GM23248 (cell line): ENCODE measurements around the gene CACNA1C. TPM values are rescaled to one million over a fixed set of nuclear protein-coding genes. Genes with fewer than 3 reads are reported as not detected.

Experiments
- DNase-seq: peaks from one replicate; pipeline ENCODE4 v3.0.0-alpha.2; 2015
- H2AFZ ChIP-seq: fragments of 200-600 bp; sonication (generic); 2 replicates; pipeline ENCODE4 v1.6.1; 2016; ENCODE audit warnings: antibody characterized with exemption
- H3F3A ChIP-seq: fragments of 200-600 bp; sonication (generic); 2 replicates; pipeline ENCODE4 v1.6.1; 2016; ENCODE audit warnings: mild to moderate bottlenecking, antibody characterized with exemption, mixed run types; ENCODE audit not compliant: insufficient read depth
- H3K27ac ChIP-seq: fragments of 200-600 bp; sonication (generic); 2 replicates; pipeline ENCODE4 v1.5.1; 2016; ENCODE audit warnings: mild to moderate bottlenecking
- H3K27me3 ChIP-seq: fragments of 200-600 bp; sonication (generic); replicated peaks from 2 replicates; pipeline ENCODE4 v1.6.1; 2016; ENCODE audit warnings: mild to moderate bottlenecking; ENCODE audit not compliant: insufficient read depth
- H3K36me3 ChIP-seq: fragments of 200-600 bp; sonication (generic); 2 replicates; pipeline ENCODE4 v1.6.1; 2016; ENCODE audit warnings: low read depth, mild to moderate bottlenecking
- H3K4me1 ChIP-seq: fragments of 200-600 bp; sonication (generic); 2 replicates; pipeline ENCODE4 v1.6.1; 2016; ENCODE audit warnings: mild to moderate bottlenecking; ENCODE audit not compliant: insufficient read depth
- H3K4me2 ChIP-seq: fragments of 200-600 bp; sonication (generic); one replicate; pipeline ENCODE4 v1.6.1; 2016; ENCODE audit warnings: mild to moderate bottlenecking; ENCODE audit not compliant: unreplicated experiment
- H3K4me3 ChIP-seq: fragments of 200-600 bp; sonication (generic); 2 replicates; pipeline ENCODE4 v1.5.1; 2016; ENCODE audit warnings: mild to moderate bottlenecking
- H3K79me2 ChIP-seq: fragments of 200-600 bp; sonication (generic); 2 replicates; pipeline ENCODE4 v1.6.1; 2016; ENCODE audit warnings: mild to moderate bottlenecking; ENCODE audit not compliant: insufficient read depth
- H3K9ac ChIP-seq: fragments of 200-600 bp; sonication (generic); 2 replicates; pipeline ENCODE4 v1.6.1; 2016; ENCODE audit warnings: mild to moderate bottlenecking
- H3K9me2 ChIP-seq: fragments of 200-600 bp; sonication (generic); 2 replicates; pipeline ENCODE4 v1.6.1; 2016; ENCODE audit warnings: mixed run types, mild to moderate bottlenecking, moderate library complexity; ENCODE audit not compliant: insufficient read depth
- H3K9me3 ChIP-seq: fragments of 200-600 bp; sonication (generic); one replicate; pipeline ENCODE4 v1.6.1; 2017; ENCODE audit warnings: low read depth
- H4K20me1 ChIP-seq: fragments of 200-600 bp; sonication (generic); 2 replicates; pipeline ENCODE4 v1.6.0; 2016; ENCODE audit not compliant: insufficient read depth
- EZH2 ChIP-seq: fragments of 200-600 bp; sonication (generic); IDR thresholded peaks from 2 replicates; pipeline ENCODE4 v1.6.1; 2018; ENCODE audit warnings: antibody characterized with exemption, mild to moderate bottlenecking; ENCODE audit not compliant: insufficient read depth, poor library complexity, severe bottlenecking
- EZH2phosphoT487 ChIP-seq: fragments of 200-600 bp; sonication (generic); IDR thresholded peaks from 2 replicates; pipeline ENCODE4 v1.6.1; 2018; ENCODE audit warnings: antibody characterized with exemption, moderate library complexity, mild to moderate bottlenecking, low read depth; ENCODE audit not compliant: insufficient read depth
- WGBS, 2 experiments: methylation state at CpG; one replicate each; pipeline ENCODE4 v1.1.6; 2015 to 2017; ENCODE audit warnings: low lambda C conversion rate in 2 of 2, low coverage in 1 of 2; ENCODE audit errors: missing lambda C conversion rate in 2 of 2; 5-methylcytosine and 5-hydroxymethylcytosine counted together
- in situ Hi-C: fragments of 300-500 bp; cut with MboI; formaldehyde crosslinking; loops from 2 replicates; pipeline ENCODE4 v1.15.0; 2020
- polyA plus RNA-seq: library from polyadenylated mRNA; unstranded; fragments of >200 nt; fragmentation: Nextera tagmentation; extraction: Ambion mirVana; gene quantifications from 2 replicates; pipeline ENCODE4 v1.2.1, GENCODE V29; 2016
- total RNA-seq: library from RNA; depleted of rRNA; stranded (reverse); fragments of >200 nt; shearing (Covaris generic); gene quantifications from 2 replicates; pipeline ENCODE4 v1.2.3, GENCODE V29; 2014

CACNA1C gene
- total and polyA plus RNA-seq, 2 experiments from 2014 or later = 4.9 to 11.5 TPM

DNA sequence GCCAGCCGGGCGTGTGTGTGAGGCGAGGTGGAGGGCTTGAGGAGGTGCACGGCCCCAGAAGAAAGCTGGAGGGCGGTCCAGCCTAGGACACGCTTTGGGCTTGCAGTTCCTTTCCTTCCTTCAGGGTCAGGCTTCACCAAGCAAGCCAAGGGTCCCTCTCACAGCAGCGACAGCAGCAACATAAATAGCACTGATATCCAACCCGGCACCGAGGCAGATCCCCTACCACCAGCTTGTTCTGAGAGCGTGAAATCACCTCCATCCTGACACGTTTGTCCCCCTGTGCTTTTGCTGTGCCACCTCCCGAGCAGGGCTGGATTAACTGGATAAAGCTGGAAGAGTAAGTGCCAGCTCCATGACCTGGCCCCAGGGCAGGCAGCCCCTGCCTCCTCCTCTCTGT is 251.4 kb downstream of the CACNA1C start:
- no peaks in the 10 kb centered on the region for H3K9me3 ChIP-seq
- TF ChIP-seq EZH2 (no peak), EZH2phosphoT487 (no peak)
- DNase-seq = no peak
- no peak overlapping the region for H3K4me2 ChIP-seq
- H3K9ac ChIP-seq = no peak overlapping the region
- in situ Hi-C loops = no loop called here
- no peaks in the 10 kb centered on the region for H3K27me3 ChIP-seq
- H3K27ac ChIP-seq = no peak overlapping the region
- H3F3A ChIP-seq = peaks cover 26% of the 10 kb centered on the region
- WGBS, 2 experiments = 97 to 98% methylated on average over 12 of the region's 12 CpGs
- H4K20me1 ChIP-seq = no peaks in the 10 kb centered on the region
- H3K4me1 ChIP-seq = peaks cover 29% of the 10 kb centered on the region
- no peaks in the 10 kb centered on the region for H3K9me2 ChIP-seq
- no peaks in the 10 kb centered on the region for H3K36me3 ChIP-seq
- H3K79me2 ChIP-seq = peaks cover 44% of the 10 kb centered on the region
- H2AFZ ChIP-seq = no peak overlapping the region
- H3K4me3 ChIP-seq = no peak overlapping the region

DNA sequence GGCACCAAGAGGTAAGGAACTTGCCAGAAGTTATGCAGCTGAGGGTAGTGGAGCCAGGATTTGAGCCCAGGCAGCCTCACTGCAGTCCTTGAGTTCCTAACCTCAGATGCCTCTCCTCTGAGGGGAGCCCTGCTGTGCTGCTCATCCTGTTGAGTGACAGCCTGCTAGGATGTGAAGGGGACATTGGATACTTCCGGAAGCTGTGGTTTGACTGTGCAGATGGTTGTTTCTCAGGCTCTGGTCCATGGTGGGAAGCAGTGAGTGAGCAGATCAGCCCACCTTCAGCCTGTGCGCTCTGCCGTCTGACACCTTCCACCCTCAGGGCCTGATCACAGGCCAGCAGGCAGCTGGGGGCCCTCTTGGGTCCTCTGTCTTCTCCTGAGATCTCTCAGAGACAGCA is 253.2 kb downstream of the CACNA1C start:
- WGBS, 2 experiments = 97 to 98% methylated on average over 3 of the region's 3 CpGs
- Histone ChIP-seq H3K4me2 (no peak overlapping the region), H3K9me2 (no peaks in the 10 kb centered on the region), H3K27me3 (no peaks in the 10 kb centered on the region), H3K27ac (no peak overlapping the region), H2AFZ (no peak overlapping the region), H3F3A (peaks cover 22% of the 10 kb centered on the region), H3K9ac (no peak overlapping the region), H3K79me2 (peaks cover 36% of the 10 kb centered on the region), H3K36me3 (no peaks in the 10 kb centered on the region), H4K20me1 (no peaks in the 10 kb centered on the region), H3K9me3 (no peaks in the 10 kb centered on the region), H3K4me3 (no peak overlapping the region), H3K4me1 (peaks cover 34% of the 10 kb centered on the region)
- in situ Hi-C loops = no loop called here
- TF ChIP-seq EZH2phosphoT487 (no peak), EZH2 (no peak)
- no peak for DNase-seq

DNA sequence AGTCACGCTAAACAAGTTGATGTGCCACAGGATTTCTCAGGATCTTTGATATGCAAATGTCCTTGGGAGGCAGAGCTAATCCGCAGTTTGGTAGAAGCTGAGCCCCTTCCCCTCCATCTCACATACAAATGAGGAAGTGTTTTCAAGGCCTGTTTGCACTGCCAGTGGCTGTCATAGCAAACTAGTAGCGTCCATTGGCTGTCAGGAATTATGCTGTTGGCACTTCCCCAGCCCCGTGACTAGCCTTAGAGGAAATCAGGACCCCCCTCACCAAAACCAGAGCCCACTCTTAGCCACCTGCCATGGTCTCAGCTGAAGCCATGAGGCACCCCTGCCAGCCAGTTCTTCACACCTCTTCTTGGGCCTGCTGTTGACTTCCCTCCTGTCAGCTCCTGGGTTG is 253.9 kb downstream of the CACNA1C start:
- DNase-seq = no peak
- Histone ChIP-seq H2AFZ (no peak overlapping the region), H3K27me3 (no peaks in the 10 kb centered on the region), H3K9ac (no peak overlapping the region), H4K20me1 (no peaks in the 10 kb centered on the region), H3K4me1 (peaks cover 34% of the 10 kb centered on the region), H3K27ac (no peak overlapping the region), H3K9me2 (no peaks in the 10 kb centered on the region), H3K4me2 (no peak overlapping the region), H3K36me3 (no peaks in the 10 kb centered on the region), H3K9me3 (no peaks in the 10 kb centered on the region), H3K79me2 (peaks cover 36% of the 10 kb centered on the region), H3F3A (peaks cover 22% of the 10 kb centered on the region), H3K4me3 (no peak overlapping the region)
- in situ Hi-C loops = no loop called here
- TF ChIP-seq EZH2phosphoT487 (no peak), EZH2 (no peak)
- whole genome bisulfite sequencing, 2 experiments = 93 to 99% methylated on average over 4 of the region's 4 CpGs

DNA sequence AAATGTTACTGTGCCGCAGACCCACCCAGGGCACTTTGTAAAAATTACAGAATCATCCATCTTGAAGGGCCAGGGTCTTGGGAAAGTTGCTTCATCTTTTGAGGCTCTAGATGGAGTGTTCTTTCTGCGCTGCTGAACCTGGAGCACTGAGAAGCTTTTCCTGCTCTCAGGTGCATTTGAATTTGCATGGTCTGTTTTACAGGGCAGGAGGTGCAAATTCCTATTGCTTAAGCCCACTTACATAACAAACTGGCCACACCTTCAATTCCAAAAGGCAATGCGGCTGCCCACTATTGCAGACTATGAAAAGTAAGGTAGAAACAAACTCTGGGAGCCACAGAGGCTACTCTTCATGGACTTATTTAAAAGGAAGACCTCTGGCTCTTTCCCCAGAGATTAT is 254.8 kb downstream of the CACNA1C start:
- Histone ChIP-seq H3K4me1 (peaks cover 35% of the 10 kb centered on the region), H3F3A (peaks cover 24% of the 10 kb centered on the region), H3K9me2 (no peaks in the 10 kb centered on the region), H3K9ac (no peak overlapping the region), H3K4me2 (no peak overlapping the region), H3K79me2 (peaks cover 36% of the 10 kb centered on the region), H2AFZ (no peak overlapping the region), H3K4me3 (no peak overlapping the region), H3K9me3 (no peaks in the 10 kb centered on the region), H4K20me1 (no peaks in the 10 kb centered on the region), H3K36me3 (no peaks in the 10 kb centered on the region), H3K27ac (no peak overlapping the region), H3K27me3 (no peaks in the 10 kb centered on the region)
- 97 to 98% methylated on average over 3 of the region's 3 CpGs for WGBS, 2 experiments
- in situ Hi-C loops = no loop called here
- no peak for DNase-seq
- no peak for TF ChIP-seq EZH2
- TF ChIP-seq EZH2phosphoT487 = no peak

DNA sequence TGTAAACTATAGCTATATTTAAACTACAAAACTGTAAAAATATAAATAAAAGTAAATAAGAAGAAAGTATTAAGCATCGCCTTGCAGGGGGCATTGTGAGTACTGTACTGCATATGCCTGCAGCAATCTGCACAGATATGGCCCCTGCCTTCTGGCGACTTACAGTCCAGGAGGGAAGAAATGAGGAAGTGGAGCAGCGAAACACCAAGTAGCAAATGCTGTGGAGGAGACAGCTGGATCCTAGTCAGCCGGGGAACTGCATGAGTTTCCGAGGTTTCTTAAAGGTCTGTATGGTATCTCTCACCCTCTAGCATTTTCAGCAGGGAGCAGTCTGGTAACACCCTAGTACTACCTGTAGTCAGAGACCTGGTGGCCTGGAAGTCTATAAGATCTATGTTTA is 256.9 kb downstream of the CACNA1C start:
- H3F3A ChIP-seq = peaks cover 24% of the 10 kb centered on the region
- WGBS, 2 experiments = 94% methylated on average over 5 of the region's 5 CpGs
- no peak for TF ChIP-seq EZH2phosphoT487
- TF ChIP-seq EZH2 = no peak
- peaks cover 31% of the 10 kb centered on the region for H3K4me1 ChIP-seq
- H3K27ac ChIP-seq = no peak overlapping the region
- H3K4me3 ChIP-seq = no peak overlapping the region
- H3K9ac ChIP-seq = no peak overlapping the region
- in situ Hi-C loops = no loop called here
- no peak overlapping the region for H3K4me2 ChIP-seq
- DNase-seq = no peak
- H3K9me2 ChIP-seq = no peaks in the 10 kb centered on the region
- H3K36me3 ChIP-seq = no peaks in the 10 kb centered on the region
- no peaks in the 10 kb centered on the region for H3K9me3 ChIP-seq
- peaks cover 33% of the 10 kb centered on the region for H3K79me2 ChIP-seq
- no peaks in the 10 kb centered on the region for H4K20me1 ChIP-seq
- H2AFZ ChIP-seq = no peak overlapping the region
- no peaks in the 10 kb centered on the region for H3K27me3 ChIP-seq
